ENCODE measurements around the gene PSG6.
"Not testable (repeated sequence)": the region's sequence is repeated elsewhere in the genome, so short reads cannot be mapped to it uniquely, and the experiment has no call there.

The PSG6 gene

DNA sequence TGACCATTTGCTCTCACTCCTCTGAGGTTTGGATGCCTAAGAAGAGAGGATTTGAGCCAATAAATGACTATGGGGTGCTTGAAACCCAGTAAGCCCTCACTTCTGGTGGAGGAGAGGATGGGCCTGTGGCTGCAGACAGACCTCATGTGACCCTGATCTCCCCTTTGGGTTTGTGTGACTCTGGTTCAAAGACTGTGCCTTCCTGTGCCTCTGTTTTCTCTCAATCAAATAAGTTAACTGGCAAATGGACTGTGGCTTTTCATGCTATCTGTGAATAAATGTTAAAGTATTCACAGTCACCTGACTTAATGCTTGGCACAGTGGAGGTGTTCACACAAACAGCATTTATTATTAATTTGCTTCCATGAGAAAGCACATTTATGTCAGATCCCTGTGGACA lies 64.9 kb downstream of the PSG6 start:
- not testable (repeated sequence) for DNase-seq (ENCODE audit: low read depth in 2 of 2)
